MCF 10A (cell line): Measurements from ENCODE around the gene CACNA2D4. TPM values are rescaled to one million over a fixed set of nuclear protein-coding genes. Genes with fewer than 3 reads are reported as not detected.

Experiments
- BruUV-seq: library from RNA; stranded (reverse); fragments of 400-500 nt; replicated peaks from 2 replicates; lab custom pipeline; 2021; lab: Mats Ljungman, UMichigan
- CTCF ChIA-PET: fragments of 300-600 bp; sonication (Branson Sonifier 250); formaldehyde crosslinking; extraction: SDS; loops from one replicate; lab custom pipeline; 2021; ENCODE audit warnings: antibody characterized with exemption, inconsistent platforms; lab: Yijun Ruan, JAX
- POLR2A ChIA-PET: fragments of 300-600, 350-650 bp; sonication (Branson Sonifier 250); formaldehyde crosslinking; extraction: SDS; loops from one replicate; lab custom pipeline; 2020; ENCODE audit warnings: antibody characterized with exemption, inconsistent platforms; lab: Yijun Ruan, JAX
- DNase-seq: peaks from one replicate; pipeline ENCODE4 v3.0.0-alpha.2; 2018; ENCODE audit not compliant: unreplicated experiment
- H3K27ac Mint-ChIP-seq: one replicate; pipeline ENCODE4 v1.8.0; 2022; ENCODE audit warnings: mild to moderate bottlenecking, low read depth, mixed read lengths; ENCODE audit not compliant: unreplicated experiment
- H3K27me3 Mint-ChIP-seq: one replicate; pipeline ENCODE4 v1.8.0; 2022; ENCODE audit warnings: mixed read lengths; ENCODE audit not compliant: insufficient read depth, unreplicated experiment
- H3K36me3 Mint-ChIP-seq: one replicate; pipeline ENCODE4 v1.8.0; 2022; ENCODE audit warnings: mild to moderate bottlenecking, moderate library complexity, mixed read lengths; ENCODE audit not compliant: insufficient read depth, unreplicated experiment
- H3K4me1 Mint-ChIP-seq: one replicate; pipeline ENCODE4 v1.8.0; 2022; ENCODE audit warnings: mixed read lengths; ENCODE audit not compliant: insufficient read depth, unreplicated experiment
- H3K4me3 Mint-ChIP-seq: one replicate; pipeline ENCODE4 v1.8.0; 2022; ENCODE audit warnings: mild to moderate bottlenecking, moderate library complexity, mixed read lengths; ENCODE audit not compliant: unreplicated experiment
- H3K9me3 Mint-ChIP-seq: one replicate; pipeline ENCODE4 v1.8.0; 2022; ENCODE audit warnings: mixed read lengths; ENCODE audit not compliant: unreplicated experiment
- intact Hi-C: fragments of 100-400 bp; cut with micrococcal nuclease; formaldehyde crosslinking; loops from 2 replicates; pipeline ENCODE4 v1.14.1; 2022
- total RNA-seq: library from RNA; stranded (reverse); gene quantifications from 2 replicates; pipeline ENCODE4 v1.2.3, GENCODE V29; 2022
- TF ChIP-seq, protein P1 (sequence below): fragments of 200-600 bp; IDR thresholded peaks from one replicate; pipeline ENCODE4 v1.8.0; 2022; ENCODE audit warnings: antibody characterized with exemption, mild to moderate bottlenecking; ENCODE audit not compliant: unreplicated experiment

Gene CACNA2D4
- total RNA-seq, 1 experiment from 2014 or later, result not detected

DNA sequence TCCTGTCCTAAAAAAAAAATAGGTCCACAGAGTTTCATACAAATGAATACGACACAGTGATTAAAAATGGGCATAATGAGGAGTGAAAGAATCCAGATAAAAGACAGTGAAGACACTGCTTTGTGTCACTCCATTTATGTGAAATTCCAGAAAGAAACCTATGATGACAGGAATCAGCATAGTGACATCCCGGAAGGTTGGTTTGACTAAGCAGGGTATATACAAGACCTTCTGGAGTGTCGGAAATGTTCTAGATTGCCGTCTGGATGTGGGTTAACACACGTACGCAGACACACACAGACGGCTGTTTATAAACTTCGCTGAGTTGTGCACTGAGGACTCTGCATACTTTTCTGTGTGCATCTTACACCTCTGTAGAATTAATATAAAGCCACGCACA lies 13.2 kb upstream of the CACNA2D4 start:
- Mint-ChIP-seq H3K4me1 (peaks cover 4% of the 10 kb centered on the region), H3K4me3 (no peak overlapping the region), H3K36me3 (no peaks in the 10 kb centered on the region), H3K27ac (no peak overlapping the region), H3K9me3 (no peaks in the 10 kb centered on the region), H3K27me3 (peaks cover 50% of the 10 kb centered on the region)
- TF ChIP-seq, protein P1, sequence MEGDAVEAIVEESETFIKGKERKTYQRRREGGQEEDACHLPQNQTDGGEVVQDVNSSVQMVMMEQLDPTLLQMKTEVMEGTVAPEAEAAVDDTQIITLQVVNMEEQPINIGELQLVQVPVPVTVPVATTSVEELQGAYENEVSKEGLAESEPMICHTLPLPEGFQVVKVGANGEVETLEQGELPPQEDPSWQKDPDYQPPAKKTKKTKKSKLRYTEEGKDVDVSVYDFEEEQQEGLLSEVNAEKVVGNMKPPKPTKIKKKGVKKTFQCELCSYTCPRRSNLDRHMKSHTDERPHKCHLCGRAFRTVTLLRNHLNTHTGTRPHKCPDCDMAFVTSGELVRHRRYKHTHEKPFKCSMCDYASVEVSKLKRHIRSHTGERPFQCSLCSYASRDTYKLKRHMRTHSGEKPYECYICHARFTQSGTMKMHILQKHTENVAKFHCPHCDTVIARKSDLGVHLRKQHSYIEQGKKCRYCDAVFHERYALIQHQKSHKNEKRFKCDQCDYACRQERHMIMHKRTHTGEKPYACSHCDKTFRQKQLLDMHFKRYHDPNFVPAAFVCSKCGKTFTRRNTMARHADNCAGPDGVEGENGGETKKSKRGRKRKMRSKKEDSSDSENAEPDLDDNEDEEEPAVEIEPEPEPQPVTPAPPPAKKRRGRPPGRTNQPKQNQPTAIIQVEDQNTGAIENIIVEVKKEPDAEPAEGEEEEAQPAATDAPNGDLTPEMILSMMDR, result no peak
- no peak for DNase-seq
- ChIA-PET CTCF (interaction anchor here (0.7 to 0.9 kb wide), 2 partner anchors 9 to 757 kb away, joined by 3 to 4 read pairs; no protein-coding TSS in a partner anchor), POLR2A (no interaction called here)
- no TSS peak for BruUV-seq
- intact Hi-C loops, result no loop called here

DNA sequence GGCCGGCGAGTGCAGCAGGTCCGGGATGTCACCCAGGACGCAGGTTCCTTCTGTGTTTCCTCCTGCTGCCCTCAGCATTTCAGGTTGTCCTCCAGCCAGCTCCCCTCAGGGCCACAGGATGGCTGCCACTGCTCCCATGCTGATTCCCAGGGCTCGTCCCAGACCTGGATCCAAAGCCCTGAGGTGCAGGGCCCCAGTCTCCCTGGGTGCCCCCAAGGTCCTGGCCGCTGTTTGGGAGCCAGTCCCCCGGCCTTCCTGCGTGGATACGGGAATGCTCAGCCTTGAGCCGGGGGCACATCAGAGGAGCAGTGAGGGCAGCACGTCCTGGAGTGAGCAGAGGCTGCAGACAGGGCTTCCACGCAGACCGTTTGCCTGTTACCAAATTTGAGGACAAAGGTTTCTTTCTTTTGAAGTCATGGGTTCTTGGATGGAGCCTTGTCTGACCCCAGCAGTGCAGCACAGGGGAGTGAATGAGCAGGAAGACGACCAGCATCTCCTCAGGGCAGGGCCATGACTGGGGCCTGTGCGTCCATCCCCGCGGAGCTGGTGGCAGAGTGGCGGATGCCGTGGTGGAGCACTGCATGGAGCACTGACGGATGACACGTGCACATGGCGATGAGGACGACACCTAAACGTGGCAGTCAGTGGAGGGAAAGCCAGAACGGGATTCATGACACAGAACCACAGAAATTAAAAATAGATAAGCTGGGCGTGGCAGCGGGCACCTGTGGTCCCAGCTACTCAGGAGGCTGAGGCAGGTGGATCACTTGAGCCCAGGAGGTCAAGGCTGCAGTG lies 12.5 kb upstream of the CACNA2D4 start:
- Mint-ChIP-seq H3K4me1 (no peaks in the 10 kb centered on the region), H3K9me3 (no peaks in the 10 kb centered on the region), H3K4me3 (no peak overlapping the region), H3K27me3 (peaks cover 56% of the 10 kb centered on the region), H3K27ac (no peak overlapping the region), H3K36me3 (no peaks in the 10 kb centered on the region)
- CTCF ChIA-PET, result interaction anchor here (0.6 to 4.5 kb wide), 5 partner anchors 9 to 758 kb away, joined by 3 to 30 read pairs (median 4); no protein-coding TSS in a partner anchor
- DNase-seq, result no peak
- intact Hi-C loops, result no loop called here
- POLR2A ChIA-PET, result no interaction called here
- no TSS peak for BruUV-seq
- TF ChIP-seq, protein P1, result no peak

DNA sequence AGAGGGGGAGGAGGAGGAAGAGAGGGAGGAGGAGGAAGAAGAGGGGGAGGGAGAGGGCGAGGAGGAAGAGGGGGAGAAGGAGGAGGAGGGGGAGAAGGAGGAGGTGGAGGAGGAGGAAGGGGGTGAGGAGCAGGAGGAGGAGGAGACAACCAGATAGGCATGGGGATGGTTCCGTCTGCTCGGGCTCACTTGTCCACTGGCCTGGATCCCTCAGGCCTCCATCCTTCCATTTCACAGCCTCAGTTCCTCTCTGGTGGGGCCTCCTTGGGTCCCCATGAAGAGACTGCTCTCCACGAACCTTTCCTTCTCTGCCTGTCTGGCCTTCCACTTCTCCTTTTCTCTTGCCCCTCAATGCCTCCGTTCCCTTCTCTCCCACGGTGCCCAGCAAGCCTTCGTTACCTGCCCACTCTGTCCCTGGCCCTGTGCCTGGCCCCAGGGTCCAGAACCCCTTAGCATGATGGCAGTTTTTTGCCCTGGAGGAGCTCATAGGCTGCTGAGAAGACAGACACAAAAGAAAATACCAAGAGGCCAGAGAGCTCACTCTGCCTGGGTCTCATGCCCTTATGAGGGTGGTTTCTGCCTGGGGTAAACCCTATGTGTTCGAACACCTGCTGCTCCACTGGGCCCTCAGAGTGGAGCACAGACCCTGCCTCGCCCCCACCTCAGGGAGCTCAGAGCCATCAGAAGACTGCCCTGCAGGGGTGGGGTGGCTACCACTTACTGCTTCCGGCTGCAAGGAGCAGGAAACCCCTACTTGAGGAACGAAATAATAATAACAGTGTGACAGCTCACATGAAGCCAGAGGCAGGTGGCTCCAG lies 11.7 kb upstream of the CACNA2D4 start:
- POLR2A ChIA-PET, result no interaction called here

More for the DNA sequence above, 11.7 kb upstream of the CACNA2D4 start:
- no TSS peak for BruUV-seq
- TF ChIP-seq, protein P1, result no peak
- intact Hi-C loops, result no loop called here
- Mint-ChIP-seq H3K9me3 (no peaks in the 10 kb centered on the region), H3K27me3 (peaks cover 61% of the 10 kb centered on the region), H3K4me1 (no peaks in the 10 kb centered on the region), H3K4me3 (no peak overlapping the region), H3K27ac (no peak overlapping the region), H3K36me3 (no peaks in the 10 kb centered on the region)
- CTCF ChIA-PET, result interaction anchor here (0.6 to 4.5 kb wide), 3 partner anchors 10 to 296 kb away, joined by 3 to 30 read pairs (median 4); no protein-coding TSS in a partner anchor
- DNase-seq, result no peak
